ENCODE data around the gene GLI3.

The GLI3 gene

GRCh38 chr7:42236976-42237810 is at the start of gene GLI3:
Gene GLI3 (minus strand): TSS chr7:42237209. CDS start chr7:42223253, 13,956 bp downstream.
- in situ Hi-C loops (cut with MboI; ENCODE audit: low pct_unique_long_range_greater_than_20kb, low sequenced_read_pairs, unreplicated experiment), result no loop called here
- no peak for TF ChIP-seq CTCF (IDR thresholded peaks at IDR 0.05; ENCODE audit: extremely low read depth, insufficient read depth, missing control alignments)
- peak; percentile 87 for DNase-seq (ENCODE audit: low spot score)

- no peak for TF ChIP-seq CTCF (IDR thresholded peaks at IDR 0.05; ENCODE audit: extremely low read depth, insufficient read depth, missing control alignments)
- DNase-seq (ENCODE audit: low spot score), result no peak
- in situ Hi-C loops (cut with MboI; ENCODE audit: low pct_unique_long_range_greater_than_20kb, low sequenced_read_pairs, unreplicated experiment), result no loop called here
These were observed 48.4 kb upstream of the GLI3 start for GRCh38 chr7:42285383-42285824.

- in situ Hi-C loops (cut with MboI; ENCODE audit: low pct_unique_long_range_greater_than_20kb, low sequenced_read_pairs, unreplicated experiment), result no loop called here
- DNase-seq (ENCODE audit: low spot score), result no peak
- no peak for TF ChIP-seq CTCF (IDR thresholded peaks at IDR 0.05; ENCODE audit: extremely low read depth, insufficient read depth, missing control alignments)
These were observed 46.5 kb upstream of the GLI3 start for GRCh38 chr7:42283553-42283952.

- TF ChIP-seq CTCF (IDR thresholded peaks at IDR 0.05; ENCODE audit: extremely low read depth, insufficient read depth, missing control alignments), result no peak
- DNase-seq (ENCODE audit: low spot score), result no peak
- in situ Hi-C loops (cut with MboI; ENCODE audit: low pct_unique_long_range_greater_than_20kb, low sequenced_read_pairs, unreplicated experiment), result no loop called here
These were observed 41.3 kb upstream of the GLI3 start for GRCh38 chr7:42278344-42278743.

GRCh38 chr7:42274053-42274452 is 37.0 kb upstream of the GLI3 start:
- in situ Hi-C loops (cut with MboI; ENCODE audit: low pct_unique_long_range_greater_than_20kb, low sequenced_read_pairs, unreplicated experiment), result no loop called here
- no peak for TF ChIP-seq CTCF (IDR thresholded peaks at IDR 0.05; ENCODE audit: extremely low read depth, insufficient read depth, missing control alignments)
- no peak for DNase-seq (ENCODE audit: low spot score)

DNA sequence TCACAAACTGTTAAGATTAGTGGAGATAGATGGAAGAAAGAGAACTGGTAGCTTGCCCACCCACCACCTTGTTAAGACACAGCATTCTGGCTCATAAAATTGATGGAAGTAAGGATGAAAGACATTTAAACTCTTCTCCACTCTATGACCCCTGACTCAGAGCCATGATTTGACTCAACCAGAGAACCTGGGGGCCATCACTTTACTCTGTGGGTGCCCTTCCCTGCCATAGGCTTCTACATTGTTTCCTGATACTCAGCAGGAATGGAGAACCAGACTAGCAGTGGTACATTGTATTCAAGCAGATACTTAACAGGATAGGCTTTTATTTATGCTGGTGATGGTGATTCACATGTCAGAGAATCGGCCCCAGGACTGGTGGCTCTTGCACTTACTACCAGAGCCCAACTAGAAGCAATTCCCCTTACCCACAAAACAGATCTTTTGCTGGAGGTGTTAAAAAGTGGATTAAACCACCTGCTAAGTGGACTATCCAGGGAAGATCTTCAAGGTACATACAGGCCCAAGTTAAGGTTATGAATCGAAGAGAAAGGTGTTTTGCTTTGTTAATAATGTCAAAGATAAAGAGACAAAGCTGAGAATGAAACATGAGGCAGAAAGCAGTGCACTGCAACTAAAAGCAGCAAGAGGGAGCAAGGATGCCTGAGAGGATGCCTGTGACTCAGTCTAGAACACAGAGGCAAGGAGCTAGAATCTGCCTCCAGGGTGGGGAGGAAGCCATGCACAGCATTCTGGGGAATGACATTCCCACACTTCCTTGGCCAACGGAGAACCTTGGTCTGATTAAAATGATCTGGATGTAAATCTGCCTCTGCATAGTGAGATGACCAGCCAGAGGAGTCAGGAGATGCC is 36.0 kb upstream of the GLI3 start:
- DNase-seq (ENCODE audit: low spot score), result no peak
- in situ Hi-C loops (cut with MboI; ENCODE audit: low pct_unique_long_range_greater_than_20kb, low sequenced_read_pairs, unreplicated experiment), result no loop called here
- TF ChIP-seq CTCF (IDR thresholded peaks at IDR 0.05; ENCODE audit: extremely low read depth, insufficient read depth, missing control alignments), result peak; percentile 9

Measured in GM13977 (cell line).